HepG2 (cell line): Measurements from ENCODE around the gene RGSL1. TPM values are rescaled to one million over a fixed set of nuclear protein-coding genes. Genes with fewer than 3 reads are reported as not detected.

ENCODE experiments used
- ATAC-seq: fragments of 200-7000 bp; cut with Tn5 transposase; 3 replicates; pipeline ENCODE4 v1.9.1; 2020; ENCODE audit warnings: mild to moderate bottlenecking, moderate library complexity
- BruUV-seq: library from RNA; stranded (reverse); fragments of 400-500 nt; replicated peaks from 2 replicates; lab custom pipeline; 2021; lab: Mats Ljungman, UMichigan
- CTCF ChIA-PET: fragments of 300-600 bp; formaldehyde crosslinking; extraction: SDS; loops from one replicate; lab custom pipeline; 2021; ENCODE audit warnings: low total read pairs, inconsistent platforms, low intra/inter-chr PET ratio; lab: Yijun Ruan, JAX
- POLR2A ChIA-PET: fragments of 350-600 bp; sonication (Branson Sonifier 250); formaldehyde crosslinking; loops from one replicate; lab custom pipeline; 2020; ENCODE audit warnings: antibody characterized with exemption, inconsistent platforms; lab: Yijun Ruan, JAX
- DNase-seq: peaks from one replicate; pipeline ENCODE4 v3.0.0-alpha.2; 2015; ENCODE audit warnings: low spot score
- FAIRE-seq: peaks from 3 replicates; lab custom pipeline; 2011; peaks lifted over from hg19 to GRCh38; lab: Jason Lieb, UNC
- H2AFZ ChIP-seq: one replicate; pipeline ENCODE4 v1.6.1; 2011; ENCODE audit warnings: low read length, inconsistent platforms
- H3K27ac ChIP-seq: fragments of 300-600 bp; 3 replicates; pipeline ENCODE4 v1.8.0; 2011; ENCODE audit warnings: mixed run types, mild to moderate bottlenecking, mixed read lengths, low read length, inconsistent platforms; ENCODE audit not compliant: insufficient read depth; ENCODE audit errors: extremely low read length
- H3K27me3 ChIP-seq, 2 experiments: fragments of 200-600 bp in 1 of 2; 2 replicates in 1 of 2; 3 replicates in 1 of 2; pipeline versions ENCODE4 v1.6.0 to v1.8.0; 2011; ENCODE audit warnings: low read length in 2 of 2, mild to moderate bottlenecking in 2 of 2, moderate library complexity in 2 of 2, inconsistent platforms in 1 of 2; ENCODE audit not compliant: insufficient read depth in 2 of 2, control insufficient read depth in 1 of 2
- H3K36me3 ChIP-seq, 2 experiments: fragments of 200-600 bp in 1 of 2; replicated peaks in 1 of 2; 2 replicates in 1 of 2; 3 replicates in 1 of 2; pipeline versions ENCODE4 v1.5.1 to v1.8.0; 2011; ENCODE audit warnings: low read length in 2 of 2, inconsistent platforms in 1 of 2; ENCODE audit not compliant: insufficient read depth in 2 of 2, control insufficient read depth in 1 of 2
- H3K4me1 ChIP-seq: 2 replicates; pipeline ENCODE4 v1.5.1; 2012; ENCODE audit warnings: low read length, inconsistent platforms; ENCODE audit not compliant: insufficient read depth
- H3K4me2 ChIP-seq: 2 replicates; pipeline ENCODE4 v1.6.0; 2011; ENCODE audit warnings: low read depth, low read length, inconsistent platforms
- H3K4me3 ChIP-seq, 3 experiments: fragments of 200-600 bp in 1 of 3; sonication (generic), shearing (Covaris generic) in 1 of 3; replicated peaks in 1 of 3; 2 replicates each; pipeline ENCODE4 v1.5.1; 2011 to 2016; ENCODE audit warnings: low read length in 3 of 3, inconsistent platforms in 2 of 3, low read depth in 2 of 3, mild to moderate bottlenecking in 2 of 3, control low read depth in 1 of 3, mixed read lengths in 1 of 3; ENCODE audit not compliant: insufficient read depth in 1 of 3
- H3K79me2 ChIP-seq: one replicate; pipeline ENCODE4 v1.6.1; 2011; ENCODE audit warnings: low read length, inconsistent platforms; ENCODE audit not compliant: insufficient read depth
- H3K9ac ChIP-seq: 2 replicates; pipeline ENCODE4 v1.6.0; 2011; ENCODE audit warnings: mild to moderate bottlenecking, low read depth, low read length, inconsistent platforms; ENCODE audit not compliant: insufficient read depth
- H3K9me3 ChIP-seq: 2 replicates; pipeline ENCODE4 v1.5.1; 2012; ENCODE audit warnings: mild to moderate bottlenecking, low read length
- H4K20me1 ChIP-seq: 2 replicates; pipeline ENCODE4 v1.6.0; 2011; ENCODE audit warnings: inconsistent platforms, mild to moderate bottlenecking, low read length, moderate library complexity; ENCODE audit not compliant: insufficient read depth
- JARID2 ChIP-seq: sonication (generic); formaldehyde crosslinking; IDR thresholded peaks from 2 replicates; pipeline ENCODE4 v1.8.1; 2023; ENCODE audit warnings: missing genetic modification reagents, inconsistent platforms; ENCODE audit not compliant: insufficient replicate concordance
- ZFYVE20 ChIP-seq: sonication (generic); formaldehyde crosslinking; IDR thresholded peaks from 2 replicates; pipeline ENCODE4 v1.8.0; 2023; ENCODE audit warnings: low read depth, mild to moderate bottlenecking, moderate library complexity, missing genetic modification reagents, borderline replicate concordance
- WGBS: methylation state at CpG from one replicate; pipeline ENCODE4 v1.1.6; 2017; ENCODE audit warnings: low lambda C conversion rate; 5-methylcytosine and 5-hydroxymethylcytosine counted together
- in situ Hi-C: cut with HindIII; loops from 2 replicates; pipeline ENCODE4 v1.10.0; 2017; ENCODE audit warnings: low pct_unique_long_range_greater_than_20kb; ENCODE audit not compliant: extremely low pct_ligation_motif_present
- intact Hi-C: fragments of 100-400 bp; cut with micrococcal nuclease; formaldehyde crosslinking; loops from one replicate; pipeline ENCODE4 v1.10.0; 2022; ENCODE audit not compliant: unreplicated experiment
- polyA plus RNA-seq, 8 experiments: library from polyadenylated mRNA; depleted of rRNA in 3 of 8; stranded (reverse) in 7 of 8; unstranded in 1 of 8; fragments of >200 nt; fragmentation: Illumina TruSeq in 4 of 8; extraction: Trizol in 4 of 8; gene quantifications; 2 replicates each; pipeline versions ENCODE4 v1.2.1 to v1.2.3, GENCODE V29; 2011 to 2016; ENCODE audit warnings: low read depth in 4 of 8, missing spikeins in 1 of 8, mixed read lengths in 1 of 8; ENCODE audit not compliant: insufficient read depth in 1 of 8
- total RNA-seq, 5 experiments: library from RNA; depleted of rRNA; stranded (reverse); fragments of >200 nt; fragmentation: Illumina TruSeq; extraction: Trizol; gene quantifications; 2 replicates each; pipeline ENCODE4 v1.2.3, GENCODE V29; 2016; ENCODE audit warnings: low read depth in 1 of 5
- TF ChIP-seq, protein P1 (sequence below): sonication (generic); formaldehyde crosslinking; IDR thresholded peaks from 2 replicates; pipeline ENCODE4 v1.4.0; 2020; ENCODE audit warnings: mild to moderate bottlenecking, missing genetic modification reagents

RGSL1 gene
- total and polyA plus RNA-seq, 2 of the 13 experiments (the other 11 are each of a cell fraction or from before 2014, with no cell fraction given): not detected

DNA sequence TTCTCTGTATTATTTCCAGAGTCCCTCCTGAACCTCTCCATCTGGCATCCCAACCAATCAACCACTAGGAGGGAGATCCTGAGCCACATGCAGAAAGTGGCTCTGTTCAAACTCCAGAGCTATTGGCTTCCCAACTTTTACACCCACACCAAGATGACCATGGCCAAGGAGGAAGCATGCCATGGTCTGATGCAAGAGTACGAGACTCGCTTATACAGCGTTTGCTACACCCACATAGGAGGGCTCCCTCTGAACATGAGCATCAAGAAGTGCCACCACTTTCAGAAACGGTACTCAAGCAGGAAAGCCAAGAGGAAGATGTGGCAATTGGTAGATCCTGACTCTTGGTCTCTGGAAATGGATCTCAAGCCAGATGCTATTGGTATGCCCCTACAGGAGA, 23.6 kb downstream of the RGSL1 start:
- Histone ChIP-seq H3K27me3 (peaks cover 0 to 21% of the 10 kb centered on the region in 2 experiments; a peak in 3 of 5 replicates), H4K20me1 (no peaks in the 10 kb centered on the region), H2AFZ (no peak overlapping the region), H3K9me3 (no peaks in the 10 kb centered on the region), H3K4me1 (no peaks in the 10 kb centered on the region), H3K9ac (no peak overlapping the region), H3K4me3 (no peak overlapping the region), H3K79me2 (no peaks in the 10 kb centered on the region), H3K27ac (no peak overlapping the region), H3K4me2 (no peak overlapping the region), H3K36me3 (no peaks in the 10 kb centered on the region)
- in situ Hi-C loops: no loop called here
- TF ChIP-seq ZFYVE20 (CRISPR knock-in tag): no peak
- ATAC-seq (no peak), FAIRE-seq (no peak), DNase-seq (no peak)
- POLR2A ChIA-PET: no interaction called here
- CTCF ChIA-PET: no interaction called here
- no TSS peak for BruUV-seq
- intact Hi-C loops: no loop called here
- 0% methylated on average over 4 of the region's 4 CpGs for WGBS

GRCh38 chr1:182476625-182477024, 26.7 kb downstream of the RGSL1 start:
- H3K36me3 ChIP-seq: no peaks in the 10 kb centered on the region
- FAIRE-seq (no peak), ATAC-seq (no peak), DNase-seq (no peak)
- no peak overlapping the region for H3K27ac ChIP-seq
- BruUV-seq: no TSS peak
- H3K79me2 ChIP-seq: no peaks in the 10 kb centered on the region
- no peak overlapping the region for H3K4me3 ChIP-seq
- H3K9me3 ChIP-seq: no peaks in the 10 kb centered on the region
- ChIA-PET POLR2A (no interaction called here), CTCF (no interaction called here)
- no peak for TF ChIP-seq JARID2 (CRISPR knock-in tag)
- TF ChIP-seq, protein P1, sequence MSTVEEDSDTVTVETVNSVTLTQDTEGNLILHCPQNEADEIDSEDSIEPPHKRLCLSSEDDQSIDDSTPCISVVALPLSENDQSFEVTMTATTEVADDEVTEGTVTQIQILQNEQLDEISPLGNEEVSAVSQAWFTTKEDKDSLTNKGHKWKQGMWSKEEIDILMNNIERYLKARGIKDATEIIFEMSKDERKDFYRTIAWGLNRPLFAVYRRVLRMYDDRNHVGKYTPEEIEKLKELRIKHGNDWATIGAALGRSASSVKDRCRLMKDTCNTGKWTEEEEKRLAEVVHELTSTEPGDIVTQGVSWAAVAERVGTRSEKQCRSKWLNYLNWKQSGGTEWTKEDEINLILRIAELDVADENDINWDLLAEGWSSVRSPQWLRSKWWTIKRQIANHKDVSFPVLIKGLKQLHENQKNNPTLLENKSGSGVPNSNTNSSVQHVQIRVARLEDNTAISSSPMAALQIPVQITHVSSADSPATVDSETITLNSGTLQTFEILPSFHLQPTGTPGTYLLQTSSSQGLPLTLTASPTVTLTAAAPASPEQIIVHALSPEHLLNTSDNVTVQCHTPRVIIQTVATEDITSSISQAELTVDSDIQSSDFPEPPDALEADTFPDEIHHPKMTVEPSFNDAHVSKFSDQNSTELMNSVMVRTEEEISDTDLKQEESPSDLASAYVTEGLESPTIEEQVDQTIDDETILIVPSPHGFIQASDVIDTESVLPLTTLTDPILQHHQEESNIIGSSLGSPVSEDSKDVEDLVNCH (CRISPR knock-in tag): no peak
- no peaks in the 10 kb centered on the region for H4K20me1 ChIP-seq
- in situ Hi-C loops: no loop called here
- intact Hi-C loops: no loop called here
- no peaks in the 10 kb centered on the region for H3K4me1 ChIP-seq
- no peak overlapping the region for H3K9ac ChIP-seq
- no peak overlapping the region for H2AFZ ChIP-seq
- H3K4me2 ChIP-seq: no peak overlapping the region
- WGBS: 5% methylated on average over 2 of the region's 2 CpGs
- H3K27me3 ChIP-seq: peaks cover 0 to 15% of the 10 kb centered on the region in 2 experiments; a peak in 3 of 5 replicates
